Nephron (organoid): Measurements from ENCODE around the gene CCDC122.
"Not testable (repeated sequence)": the region's sequence is repeated elsewhere in the genome, so short reads cannot be mapped to it uniquely, and the experiment has no call there.

Experiments used
- H3K27ac Mint-ChIP-seq, 3 experiments: 2 replicates each; pipeline ENCODE4 v1.8.0; 2020; ENCODE audit warnings: mixed read lengths in 3 of 3, mild to moderate bottlenecking in 2 of 3, moderate library complexity in 1 of 3
- H3K27me3 Mint-ChIP-seq: 2 replicates; pipeline ENCODE4 v1.8.0; 2021; ENCODE audit warnings: low read depth, mild to moderate bottlenecking, moderate library complexity, mixed read lengths
- H3K36me3 Mint-ChIP-seq: 2 replicates; pipeline ENCODE4 v1.8.0; 2020; ENCODE audit warnings: low read depth, mixed read lengths
- H3K4me1 Mint-ChIP-seq: 2 replicates; pipeline ENCODE4 v1.8.0; 2020; ENCODE audit warnings: mixed read lengths
- H3K4me3 Mint-ChIP-seq, 3 experiments: 2 replicates each; pipeline ENCODE4 v1.8.0; 2020; ENCODE audit warnings: mild to moderate bottlenecking in 3 of 3, mixed read lengths in 3 of 3, moderate library complexity in 2 of 3
- H3K9me3 Mint-ChIP-seq: 2 replicates; pipeline ENCODE4 v1.8.0; 2020; ENCODE audit warnings: mixed read lengths
- CTCF ChIP-seq, 3 experiments: fragments of 200-600 bp; sonication (generic); IDR thresholded peaks; one replicate each; pipeline ENCODE4 v1.5.0; 2021; ENCODE audit warnings: antibody characterized with exemption in 3 of 3; ENCODE audit not compliant: unreplicated experiment in 3 of 3

CCDC122 gene

GRCh38 chr13:43835701-43836100, 43.8 kb downstream of the CCDC122 start:
- Mint-ChIP-seq H3K27ac (no peak overlapping the region), H3K27me3 (no peaks in the 10 kb centered on the region), H3K4me3 (no peak overlapping the region), H3K4me1 (no peaks in the 10 kb centered on the region), H3K9me3 (no peaks in the 10 kb centered on the region), H3K36me3 (no peaks in the 10 kb centered on the region)
- TF ChIP-seq CTCF (IDR thresholded peaks at IDR 0.05; ENCODE audit: unreplicated experiment in 3 of 3): no peak

- Mint-ChIP-seq H3K36me3 (no peaks in the 10 kb centered on the region), H3K4me3 (no peak overlapping the region), H3K27ac (no peak overlapping the region), H3K27me3 (no peaks in the 10 kb centered on the region), H3K9me3 (no peaks in the 10 kb centered on the region), H3K4me1 (peaks cover 7% of the 10 kb centered on the region)
- TF ChIP-seq CTCF (IDR thresholded peaks at IDR 0.05; ENCODE audit: unreplicated experiment in 3 of 3): no peak
Measured at GRCh38 chr13:43831088-43831487, 48.5 kb downstream of the CCDC122 start.

GRCh38 chr13:43830497-43830881, 49.1 kb downstream of the CCDC122 start:
- no peaks in the 10 kb centered on the region for H3K27me3 Mint-ChIP-seq
- peak overlapping the region in 1 of 3 experiments; percentile 7 for H3K4me3 Mint-ChIP-seq
- H3K9me3 Mint-ChIP-seq: no peaks in the 10 kb centered on the region
- peak overlapping the region; percentile 26 to 44 (median 37) for H3K27ac Mint-ChIP-seq
- H3K36me3 Mint-ChIP-seq: no peaks in the 10 kb centered on the region
- TF ChIP-seq CTCF (IDR thresholded peaks at IDR 0.05; ENCODE audit: unreplicated experiment in 3 of 3): no peak
- H3K4me1 Mint-ChIP-seq: peaks cover 7% of the 10 kb centered on the region

- H3K4me1 Mint-ChIP-seq, H3K9me3 Mint-ChIP-seq, H3K4me3 Mint-ChIP-seq, H3K27me3 Mint-ChIP-seq, H3K27ac Mint-ChIP-seq, H3K36me3 Mint-ChIP-seq: not testable (repeated sequence)
Measured at GRCh38 chr13:43824656-43825055, 54.9 kb downstream of the CCDC122 start.

- Mint-ChIP-seq H3K27me3 (no peaks in the 10 kb centered on the region), H3K27ac (no peak overlapping the region), H3K4me3 (no peak overlapping the region), H3K9me3 (peaks cover 5% of the 10 kb centered on the region), H3K4me1 (no peaks in the 10 kb centered on the region), H3K36me3 (no peaks in the 10 kb centered on the region)
- TF ChIP-seq CTCF (IDR thresholded peaks at IDR 0.05; ENCODE audit: unreplicated experiment in 3 of 3): no peak
Measured at GRCh38 chr13:43822969-43823368, 56.6 kb downstream of the CCDC122 start.

GRCh38 chr13:43816401-43816889, 63.1 kb downstream of the CCDC122 start:
- Mint-ChIP-seq H3K9me3 (peaks cover 3% of the 10 kb centered on the region), H3K27me3 (peaks cover 3% of the 10 kb centered on the region), H3K27ac (no peak overlapping the region), H3K36me3 (no peaks in the 10 kb centered on the region), H3K4me1 (peaks cover 7% of the 10 kb centered on the region), H3K4me3 (no peak overlapping the region)
- TF ChIP-seq CTCF (IDR thresholded peaks at IDR 0.05; ENCODE audit: unreplicated experiment in 3 of 3): no peak
